ENCODE data around the gene UBE2N. TPM values are rescaled to one million over a fixed set of nuclear protein-coding genes. Genes with fewer than 3 reads are reported as not detected.

The UBE2N gene
- 125 and 135 TPM in 2 replicates for total RNA-seq

GRCh38 chr12:93441617-93442410 lies at the start of gene UBE2N:
TSS of gene UBE2N (minus strand) at chr12:93441947. CDS start at chr12:93441884, 63 bp downstream.

GRCh38 chr12:93467351-93468007 lies 25.7 kb upstream of the UBE2N start, which contains the start of gene MRPL42:
TSS of gene MRPL42 (plus strand) at chr12:93467514. CDS start at chr12:93469286, 1,772 bp downstream.

GRCh38 chr12:93377252-93378195 lies 64.2 kb downstream of the UBE2N start, which contains the start of gene NUDT4:
TSS of gene NUDT4 (plus strand) at chr12:93377925. CDS start at chr12:93378323, 398 bp downstream.

Other genes with a start within 250 kb of the UBE2N start
- gene NUDT4, start 64.0 kb downstream of the UBE2N start, total RNA-seq: 57.0 and 133 TPM in 2 replicates
- 48.7 and 66.7 TPM in 2 replicates for gene MRPL42, start 25.6 kb upstream of the UBE2N start, total RNA-seq
- gene SOCS2, start 130.7 kb upstream of the UBE2N start, total RNA-seq: 3.5 and 4.9 TPM in 2 replicates
- gene CRADD, start 235.4 kb upstream of the UBE2N start, total RNA-seq: 10.2 and 10.6 TPM in 2 replicates